AG04450 (cell line): ENCODE results near the gene HOXA7. TPM values are rescaled to one million over a fixed set of nuclear protein-coding genes. Genes with fewer than 3 reads are reported as not detected.

Source experiments
- CTCF ChIA-PET: fragments of 300-600, 350-600 bp; formaldehyde crosslinking; extraction: SDS; loops from one replicate; lab custom pipeline; 2022; ENCODE audit warnings: antibody characterized with exemption, inconsistent platforms; lab: Charles Lee
- POLR2A ChIA-PET: fragments of 350-600 bp; formaldehyde crosslinking; extraction: SDS; loops from one replicate; lab custom pipeline; 2021; ENCODE audit warnings: antibody characterized with exemption, inconsistent platforms; lab: Yijun Ruan, JAX
- DNase-seq: peaks from one replicate; pipeline ENCODE4 v3.0.0-alpha.2; 2011; ENCODE audit warnings: low read depth, low spot score
- H3K27ac ChIP-seq: one replicate; pipeline ENCODE4 v1.5.1; 2012; ENCODE audit warnings: low read depth, low read length, control low read depth
- H3K27me3 ChIP-seq: one replicate; pipeline ENCODE4 v1.6.0; 2012; ENCODE audit warnings: low read length; ENCODE audit not compliant: control insufficient read depth, insufficient read depth
- H3K4me3 ChIP-seq: 2 replicates; pipeline ENCODE4 v1.5.1; 2011; ENCODE audit warnings: mild to moderate bottlenecking, low read depth, low read length, control low read depth
- H3K9me3 ChIP-seq: 2 replicates; pipeline ENCODE4 v1.5.1; 2012; ENCODE audit warnings: low read length; ENCODE audit not compliant: control insufficient read depth, insufficient read depth
- polyA plus RNA-seq: library from polyadenylated mRNA; depleted of rRNA; stranded (reverse); fragments of >200 nt; gene quantifications from 2 replicates; pipeline ENCODE4 v1.2.3, GENCODE V29; 2011
- TF ChIP-seq, protein P1 (sequence below): IDR thresholded peaks from 2 replicates; pipeline ENCODE4 v1.5.1; 2011; ENCODE audit warnings: low read depth, low read length, control low read depth, inconsistent platforms

The HOXA7 gene
- polyA plus RNA-seq, 1 experiment, result 5.3 TPM

DNA sequence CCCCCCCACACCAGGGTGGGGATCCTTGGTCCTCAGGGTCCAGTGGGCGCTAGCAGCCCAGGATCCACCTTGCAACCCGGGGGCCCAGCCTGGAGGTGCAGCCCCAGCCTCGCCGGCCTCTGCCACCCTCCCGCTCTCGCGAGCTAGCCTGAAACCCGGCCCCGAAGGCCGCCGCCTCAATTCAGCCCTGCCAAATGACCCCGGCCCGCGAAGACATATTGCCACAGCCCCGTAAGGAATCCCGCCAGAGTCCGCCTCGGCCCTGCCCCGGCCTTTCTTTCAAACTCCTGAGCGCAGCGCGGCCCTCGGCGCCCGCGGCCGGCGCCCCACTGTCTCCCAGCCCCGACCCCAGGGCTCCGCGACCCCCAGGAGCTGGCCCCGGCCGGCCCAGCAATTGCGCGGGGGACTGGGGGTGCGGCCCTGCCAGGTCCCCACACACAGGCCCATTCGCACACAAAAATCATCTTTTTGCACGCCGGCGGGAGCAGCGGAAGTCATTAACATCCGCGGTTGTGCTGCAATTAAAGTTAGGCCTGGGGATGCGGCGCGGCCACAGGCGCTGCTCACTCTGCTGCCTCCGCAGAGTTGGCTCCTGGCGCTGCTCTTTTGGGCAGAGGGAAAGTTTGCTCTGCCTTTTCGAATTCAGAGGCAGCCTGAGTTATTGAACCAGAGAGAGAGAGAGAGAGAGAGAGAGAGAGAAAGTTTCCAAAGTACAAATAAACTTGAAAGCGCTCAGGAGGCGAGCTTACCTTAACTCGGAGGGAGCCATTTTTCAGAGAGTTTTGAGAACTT is 16.9 kb downstream of the HOXA7 start:
- CTCF ChIA-PET, result interaction anchor here (2.1 to 7.8 kb wide), 2 partner anchors 285 to 770 kb away, joined by 8 to 93 read pairs; no protein-coding TSS in a partner anchor
- DNase-seq, result no peak

DNA sequence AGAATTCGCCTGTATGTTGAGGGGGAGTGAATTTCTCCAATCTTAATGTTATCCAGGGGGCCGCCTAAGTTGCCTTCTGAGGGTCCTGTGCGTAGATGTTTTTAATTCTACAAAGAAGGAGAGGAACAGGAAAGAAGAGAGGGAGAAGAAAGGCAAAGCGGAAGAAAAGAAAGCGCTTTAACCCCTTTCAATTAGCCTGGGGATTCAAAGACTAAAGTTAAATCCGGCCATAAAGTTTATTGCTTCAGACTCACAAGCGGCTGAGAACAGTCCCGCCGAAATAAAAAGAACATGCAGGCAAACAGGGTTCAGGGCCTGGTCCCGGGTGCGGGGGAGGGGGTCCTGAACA is 17.5 kb downstream of the HOXA7 start:
- Histone ChIP-seq H3K27me3 (no peaks in the 10 kb centered on the region), H3K9me3 (no peaks in the 10 kb centered on the region; the same call in 1 of the 2 replicates), H3K4me3 (peak overlapping the region; percentile 94), H3K27ac (peak overlapping the region; percentile 86)
- ChIA-PET CTCF (interaction anchor here (7.8 kb wide), 1 partner anchor 284 kb away, joined by 93 read pairs; no protein-coding TSS in a partner anchor), POLR2A (interaction anchor here (1.2 to 4.1 kb wide), 2 partner anchors 9 to 41 kb away, joined by 3 to 23 read pairs; no protein-coding TSS in a partner anchor)
- DNase-seq, result no peak
- TF ChIP-seq, protein P1, sequence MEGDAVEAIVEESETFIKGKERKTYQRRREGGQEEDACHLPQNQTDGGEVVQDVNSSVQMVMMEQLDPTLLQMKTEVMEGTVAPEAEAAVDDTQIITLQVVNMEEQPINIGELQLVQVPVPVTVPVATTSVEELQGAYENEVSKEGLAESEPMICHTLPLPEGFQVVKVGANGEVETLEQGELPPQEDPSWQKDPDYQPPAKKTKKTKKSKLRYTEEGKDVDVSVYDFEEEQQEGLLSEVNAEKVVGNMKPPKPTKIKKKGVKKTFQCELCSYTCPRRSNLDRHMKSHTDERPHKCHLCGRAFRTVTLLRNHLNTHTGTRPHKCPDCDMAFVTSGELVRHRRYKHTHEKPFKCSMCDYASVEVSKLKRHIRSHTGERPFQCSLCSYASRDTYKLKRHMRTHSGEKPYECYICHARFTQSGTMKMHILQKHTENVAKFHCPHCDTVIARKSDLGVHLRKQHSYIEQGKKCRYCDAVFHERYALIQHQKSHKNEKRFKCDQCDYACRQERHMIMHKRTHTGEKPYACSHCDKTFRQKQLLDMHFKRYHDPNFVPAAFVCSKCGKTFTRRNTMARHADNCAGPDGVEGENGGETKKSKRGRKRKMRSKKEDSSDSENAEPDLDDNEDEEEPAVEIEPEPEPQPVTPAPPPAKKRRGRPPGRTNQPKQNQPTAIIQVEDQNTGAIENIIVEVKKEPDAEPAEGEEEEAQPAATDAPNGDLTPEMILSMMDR, result no peak

More for the DNA sequence above, 16.9 kb downstream of the HOXA7 start:
- Histone ChIP-seq H3K27me3 (no peaks in the 10 kb centered on the region), H3K9me3 (no peaks in the 10 kb centered on the region; the same call in 1 of the 2 replicates), H3K4me3 (peak overlapping the region; percentile 94), H3K27ac (peak overlapping the region; percentile 86)
- TF ChIP-seq, protein P1, result no peak
- POLR2A ChIA-PET, result interaction anchor here (1.2 to 4.1 kb wide), 2 partner anchors 9 to 42 kb away, joined by 3 to 23 read pairs; no protein-coding TSS in a partner anchor

DNA sequence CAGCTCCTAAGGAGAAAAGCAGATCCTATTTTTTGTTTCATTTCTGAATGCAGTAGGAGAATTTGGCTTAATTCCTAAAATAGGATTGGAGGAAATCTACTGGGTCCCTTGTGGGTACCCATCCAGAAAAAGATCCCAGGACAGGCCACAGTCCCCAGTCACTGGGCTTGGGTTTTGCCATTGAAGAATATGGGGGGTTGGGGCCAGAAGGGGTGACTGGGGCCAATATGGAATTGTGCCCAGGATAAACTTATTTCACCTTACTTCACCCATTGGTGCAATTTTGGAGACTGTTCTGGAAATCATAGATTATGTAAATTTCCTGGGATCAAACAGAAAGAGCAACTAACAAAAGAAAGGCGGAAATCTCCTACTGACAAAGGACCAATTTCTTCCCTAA is 18.0 kb downstream of the HOXA7 start:
- ChIA-PET CTCF (no interaction called here), POLR2A (no interaction called here)
- Histone ChIP-seq H3K27ac (peak overlapping the region; percentile 86), H3K9me3 (no peaks in the 10 kb centered on the region; the same call in 1 of the 2 replicates), H3K4me3 (peak overlapping the region; percentile 94), H3K27me3 (no peaks in the 10 kb centered on the region)
- TF ChIP-seq, protein P1, result no peak
- DNase-seq, result no peak

DNA sequence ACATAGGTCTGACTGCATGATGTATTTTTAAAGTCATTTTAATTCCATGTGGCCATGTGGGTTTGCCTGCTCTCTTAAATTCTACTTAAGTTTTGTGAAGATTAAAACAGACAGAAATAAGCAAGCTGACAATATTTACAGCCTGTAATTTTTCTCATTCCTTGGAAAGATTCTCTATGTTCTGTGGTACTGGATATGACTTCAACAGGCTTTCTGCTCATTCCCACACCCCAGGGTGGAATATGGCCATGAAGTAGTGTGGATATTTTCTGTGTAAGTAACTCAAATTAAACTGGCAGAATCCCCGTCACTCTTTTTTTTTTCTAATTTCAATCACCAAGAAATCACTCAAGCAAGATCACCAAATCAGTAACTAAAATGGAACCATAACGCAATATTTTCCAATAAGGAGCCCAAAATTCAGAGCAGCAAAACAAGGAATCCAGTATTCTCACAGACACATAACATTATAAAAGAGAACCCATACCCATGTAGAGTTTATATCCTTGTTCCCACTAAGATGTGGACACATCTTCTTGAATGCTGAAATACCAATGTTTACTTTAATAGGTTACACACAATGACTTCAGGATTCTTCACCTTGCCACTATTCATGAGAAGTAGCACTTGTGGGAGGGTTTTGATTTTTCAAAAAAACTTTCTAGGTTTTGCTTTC is 18.7 kb downstream of the HOXA7 start:
- Histone ChIP-seq H3K4me3 (no peak overlapping the region), H3K27me3 (no peaks in the 10 kb centered on the region), H3K27ac (peak overlapping the region; percentile 86), H3K9me3 (no peaks in the 10 kb centered on the region; the same call in 1 of the 2 replicates)
- DNase-seq, result no peak
- TF ChIP-seq, protein P1, result no peak
- CTCF ChIA-PET, result no interaction called here
- POLR2A ChIA-PET, result interaction anchor here (0.6 to 0.7 kb wide), 3 partner anchors 22 to 38 kb away, joined by 3 to 8 read pairs (median 4); no protein-coding TSS in a partner anchor
